ENCODE measurements around the gene TMEM204.

TMEM204 gene

GRCh38 chr16:1560153-1560552, 26.7 kb downstream of the TMEM204 start:
- no peak for DNase-seq

GRCh38 chr16:1560866-1561265, 27.4 kb downstream of the TMEM204 start:
- DNase-seq: no peak

- no peak for DNase-seq
Observed at GRCh38 chr16:1561266-1561665, 27.8 kb downstream of the TMEM204 start.

GRCh38 chr16:1561836-1562235, 28.4 kb downstream of the TMEM204 start:
- no peak for DNase-seq

- no peak for DNase-seq
Observed at GRCh38 chr16:1563786-1564185, 30.3 kb downstream of the TMEM204 start.

- no peak for DNase-seq
Observed at GRCh38 chr16:1564325-1564724, 30.9 kb downstream of the TMEM204 start.

- DNase-seq: no peak
Observed at GRCh38 chr16:1565083-1565805, 31.8 kb downstream of the TMEM204 start.

GRCh38 chr16:1567988-1568387, 34.5 kb downstream of the TMEM204 start:
- no peak for DNase-seq

- DNase-seq: no peak
Observed at GRCh38 chr16:1571012-1571671, 37.7 kb downstream of the TMEM204 start.

GRCh38 chr16:1572673-1573072, 39.2 kb downstream of the TMEM204 start:
- no peak for DNase-seq

GRCh38 chr16:1573301-1573700, 39.8 kb downstream of the TMEM204 start:
- no peak for DNase-seq

GRCh38 chr16:1575578-1575977, 42.1 kb downstream of the TMEM204 start:
- DNase-seq: no peak

GRCh38 chr16:1579214-1579613, 45.7 kb downstream of the TMEM204 start:
- DNase-seq: no peak

- peak; percentile 11 for DNase-seq
Observed at GRCh38 chr16:1580256-1580655, 46.8 kb downstream of the TMEM204 start.

GRCh38 chr16:1580956-1581355, 47.5 kb downstream of the TMEM204 start:
- no peak for DNase-seq

- no peak for DNase-seq
Observed at GRCh38 chr16:1581804-1582203, 48.3 kb downstream of the TMEM204 start.

- no peak for DNase-seq
Observed at GRCh38 chr16:1583180-1583579, 49.7 kb downstream of the TMEM204 start.

GRCh38 chr16:1584926-1585484, 51.5 kb downstream of the TMEM204 start:
- no peak for DNase-seq

- no peak for DNase-seq
Observed at GRCh38 chr16:1590366-1590765, 56.9 kb downstream of the TMEM204 start.

GRCh38 chr16:1590930-1591705, 57.7 kb downstream of the TMEM204 start:
- no peak for DNase-seq

GRCh38 chr16:1592446-1592845, 59.0 kb downstream of the TMEM204 start:
- no peak for DNase-seq

- peak; percentile 76 for DNase-seq
Observed at GRCh38 chr16:1595511-1595910, 62.0 kb downstream of the TMEM204 start.

- no peak for DNase-seq
Observed at GRCh38 chr16:1596516-1596915, 63.0 kb downstream of the TMEM204 start.

- no peak for DNase-seq
Observed at GRCh38 chr16:1597154-1597553, 63.7 kb downstream of the TMEM204 start.
